Endodermal cell (in vitro differentiated cells): ENCODE results near the gene HOXA4. TPM values are rescaled to one million over a fixed set of nuclear protein-coding genes. Genes with fewer than 3 reads are reported as not detected.

ENCODE experiments used
- DNase-seq: peaks from one replicate; pipeline ENCODE4 v3.0.0-alpha.2; 2017
- H3K27ac ChIP-seq: 2 replicates; pipeline ENCODE4 v1.5.1; 2013; ENCODE audit warnings: mild to moderate bottlenecking, low read depth, low read length, moderate library complexity
- H3K27me3 ChIP-seq: 2 replicates; pipeline ENCODE4 v1.6.1; 2013; ENCODE audit warnings: mild to moderate bottlenecking, low read length, moderate library complexity; ENCODE audit not compliant: insufficient read depth, control insufficient read depth, poor library complexity, severe bottlenecking
- H3K36me3 ChIP-seq: 2 replicates; pipeline ENCODE4 v1.7.0; 2013; ENCODE audit warnings: mild to moderate bottlenecking, low read length, moderate library complexity; ENCODE audit not compliant: control insufficient read depth, insufficient read depth
- H3K4me1 ChIP-seq: one replicate; pipeline ENCODE4 v1.7.0; 2013; ENCODE audit warnings: low read length; ENCODE audit not compliant: control insufficient read depth, insufficient read depth
- H3K4me3 ChIP-seq: 2 replicates; pipeline ENCODE4 v1.5.1; 2013; ENCODE audit warnings: mild to moderate bottlenecking, low read length, moderate library complexity
- H3K9ac ChIP-seq: 2 replicates; pipeline ENCODE4 v1.6.1; 2013; ENCODE audit warnings: mild to moderate bottlenecking, low read length, moderate library complexity; ENCODE audit not compliant: poor library complexity, severe bottlenecking; ENCODE audit errors: extremely low read depth
- H3K9me3 ChIP-seq: 2 replicates; pipeline ENCODE4 v1.6.1; 2013; ENCODE audit warnings: mild to moderate bottlenecking, low read length, moderate library complexity; ENCODE audit not compliant: control insufficient read depth
- H3K27ac Mint-ChIP-seq: 2 replicates; pipeline ENCODE4 v1.8.0; 2020; ENCODE audit warnings: mixed read lengths
- H3K27me3 Mint-ChIP-seq: 2 replicates; pipeline ENCODE4 v1.8.0; 2021; ENCODE audit warnings: mild to moderate bottlenecking, mixed read lengths; ENCODE audit not compliant: insufficient read depth
- H3K36me3 Mint-ChIP-seq: 2 replicates; pipeline ENCODE4 v1.8.0; 2020; ENCODE audit warnings: low read depth, mixed read lengths
- H3K4me1 Mint-ChIP-seq: 2 replicates; pipeline ENCODE4 v1.8.0; 2020; ENCODE audit warnings: mixed read lengths
- H3K4me3 Mint-ChIP-seq: 2 replicates; pipeline ENCODE4 v1.8.0; 2020; ENCODE audit warnings: mild to moderate bottlenecking, moderate library complexity, mixed read lengths
- H3K9me3 Mint-ChIP-seq: 2 replicates; pipeline ENCODE4 v1.8.0; 2020; ENCODE audit warnings: mild to moderate bottlenecking, mixed read lengths
- CTCF ChIP-seq: fragments of 200-600 bp; sonication (generic); conservative IDR thresholded peaks from 2 replicates; pipeline ENCODE4 v1.5.0; 2021; ENCODE audit warnings: antibody characterized with exemption, mild to moderate bottlenecking
- WGBS, 2 experiments: methylation state at CpG; one replicate each; pipeline versions ENCODE4 v1.1.5 to v1.1.7; 2013; ENCODE audit warnings: missing lambda C conversion rate in 2 of 2, mixed read lengths in 1 of 2; ENCODE audit not compliant: insufficient coverage in 1 of 2, insufficient read length in 1 of 2; 5-methylcytosine and 5-hydroxymethylcytosine counted together
- total RNA-seq, 2 donors: library from RNA; stranded (reverse); fragmentation: NEBNext Ultra II Directional in 1 of 2; extraction: Animal tissue kit (Norgen Biotek cat#: 25700) in 1 of 2; gene quantifications; 2 replicates in 1 of 2; 3 replicates in 1 of 2; pipeline ENCODE4 v1.2.1, GENCODE V29; 2021

HOXA4 gene
- total RNA-seq, 2 donors from 2014 or later, result not detected

DNA sequence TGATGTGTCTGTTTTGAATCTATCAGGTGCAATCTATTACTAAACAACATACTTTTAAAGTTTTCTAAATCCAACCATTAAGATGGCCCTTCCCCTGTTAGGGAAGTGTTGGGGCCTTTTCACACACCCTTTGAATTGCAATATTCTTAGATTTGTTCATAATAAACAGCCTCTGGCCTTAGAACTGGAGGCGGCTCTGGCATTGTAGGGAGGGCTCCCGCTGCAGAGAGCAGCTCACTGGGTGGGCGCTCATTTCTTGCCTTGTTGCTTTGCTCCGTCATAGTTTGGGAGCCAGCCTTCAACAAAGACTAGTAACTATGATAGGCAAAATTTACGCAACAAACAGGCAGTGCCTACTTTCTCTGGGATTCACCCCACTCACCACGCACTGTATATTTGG is 47.8 kb upstream of the HOXA4 start:
- peak; percentile 36 for DNase-seq
- no peak overlapping the region for H3K9ac ChIP-seq
- peaks cover 11% of the 10 kb centered on the region for H3K9me3 ChIP-seq
- no peak overlapping the region for H3K4me3 Mint-ChIP-seq
- WGBS, 2 experiments, result 20 to 36% methylated on average over 2 to 6 of the region's 6 CpGs
- no peak overlapping the region for H3K4me3 ChIP-seq
- H3K27me3 Mint-ChIP-seq, result peaks cover 97% of the 10 kb centered on the region
- H3K27ac ChIP-seq, result no peak overlapping the region
- H3K9me3 Mint-ChIP-seq, result peaks cover 6% of the 10 kb centered on the region
- peaks cover 100% of the 10 kb centered on the region for H3K27me3 ChIP-seq
- no peak overlapping the region for H3K27ac Mint-ChIP-seq
- peaks cover 12% of the 10 kb centered on the region for H3K4me1 Mint-ChIP-seq
- H3K4me1 ChIP-seq, result peaks cover 6% of the 10 kb centered on the region
- no peaks in the 10 kb centered on the region for H3K36me3 Mint-ChIP-seq
- no peaks in the 10 kb centered on the region for H3K36me3 ChIP-seq
- TF ChIP-seq CTCF, result no peak

- Histone ChIP-seq H3K9me3 (peaks cover 11% of the 10 kb centered on the region), H3K27me3 (peaks cover 100% of the 10 kb centered on the region), H3K9ac (no peak overlapping the region), H3K4me3 (no peak overlapping the region), H3K36me3 (no peaks in the 10 kb centered on the region), H3K27ac (no peak overlapping the region), H3K4me1 (peaks cover 4% of the 10 kb centered on the region)
- peaks cover 97% of the 10 kb centered on the region for H3K27me3 Mint-ChIP-seq
- peaks cover 6% of the 10 kb centered on the region for H3K9me3 Mint-ChIP-seq
- 31 to 37% methylated on average over 4 to 5 of the region's 5 CpGs for WGBS, 2 experiments
- no peak for DNase-seq
- H3K27ac Mint-ChIP-seq, result no peak overlapping the region
- no peak for TF ChIP-seq CTCF
- H3K4me1 Mint-ChIP-seq, result peaks cover 12% of the 10 kb centered on the region
- H3K36me3 Mint-ChIP-seq, result no peaks in the 10 kb centered on the region
- H3K4me3 Mint-ChIP-seq, result no peak overlapping the region
Observed at GRCh38 chr7:27177795-27178320, 47.3 kb upstream of the HOXA4 start.

DNA sequence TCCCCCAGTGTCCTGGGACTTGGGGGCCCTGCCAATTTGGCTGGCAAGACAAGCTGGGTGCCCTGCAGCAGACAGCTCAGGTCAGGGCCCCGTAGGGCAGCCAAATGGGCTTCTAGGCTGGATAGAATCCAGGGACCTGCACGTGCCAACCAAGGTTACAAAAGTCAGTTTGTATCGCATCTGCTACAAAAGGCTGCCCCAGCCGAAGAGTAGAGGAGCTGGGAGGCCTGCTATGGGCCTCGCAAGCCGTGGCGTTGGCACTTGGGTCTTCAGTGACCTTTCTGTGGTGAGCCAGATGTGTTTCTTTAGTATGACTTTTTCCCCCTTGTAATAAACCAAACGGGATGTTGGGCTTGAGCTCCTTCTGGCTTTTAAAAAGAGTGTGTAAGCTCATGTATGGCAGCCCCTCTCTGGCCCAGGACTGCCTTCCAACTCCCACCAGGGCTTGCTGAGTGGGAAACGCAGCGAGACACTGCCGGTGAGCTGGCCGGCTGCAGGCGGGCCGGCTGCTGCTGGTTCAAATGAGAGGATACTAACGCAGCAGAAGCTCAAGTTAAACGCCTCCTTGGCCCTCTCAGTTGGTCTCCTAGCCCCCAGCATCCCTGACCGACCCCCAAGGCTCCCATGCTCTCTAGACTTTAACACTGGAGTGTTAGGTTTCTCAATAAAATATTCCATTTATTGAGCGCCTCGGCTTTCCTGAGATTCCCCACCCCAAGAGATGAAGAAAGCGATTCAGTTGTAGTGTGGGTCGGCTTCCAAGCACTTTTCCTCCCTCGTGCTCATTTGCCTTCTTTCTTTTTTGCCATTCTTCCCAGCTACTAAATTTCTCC is 46.6 kb upstream of the HOXA4 start:
- WGBS, 2 experiments, result 28 to 36% methylated on average over 10 to 22 of the region's 22 CpGs
- Histone ChIP-seq H3K4me3 (no peak overlapping the region), H3K9ac (no peak overlapping the region), H3K9me3 (peaks cover 11% of the 10 kb centered on the region), H3K4me1 (peaks cover 3% of the 10 kb centered on the region), H3K27ac (no peak overlapping the region), H3K27me3 (peaks cover 100% of the 10 kb centered on the region), H3K36me3 (no peaks in the 10 kb centered on the region)
- Mint-ChIP-seq H3K4me1 (peaks cover 12% of the 10 kb centered on the region), H3K9me3 (peaks cover 6% of the 10 kb centered on the region), H3K27ac (no peak overlapping the region), H3K36me3 (no peaks in the 10 kb centered on the region), H3K4me3 (no peak overlapping the region), H3K27me3 (peaks cover 97% of the 10 kb centered on the region)
- DNase-seq, result no peak
- TF ChIP-seq CTCF, result no peak
